PC-9 (cell line): ENCODE data around the gene INPP5A.

Source experiments
- EZH2 ChIP-seq: fragments of 200-600 bp; sonication (generic); IDR thresholded peaks from 2 replicates; pipeline ENCODE4 v1.8.0; 2017; ENCODE audit warnings: antibody characterized with exemption, low read depth
- TF ChIP-seq, protein P1 (sequence below): fragments of 200-600 bp; sonication (generic); conservative IDR thresholded peaks from 2 replicates; pipeline ENCODE4 v1.6.1; 2017; ENCODE audit warnings: mixed run types, antibody characterized with exemption, mild to moderate bottlenecking, moderate library complexity

DNA sequence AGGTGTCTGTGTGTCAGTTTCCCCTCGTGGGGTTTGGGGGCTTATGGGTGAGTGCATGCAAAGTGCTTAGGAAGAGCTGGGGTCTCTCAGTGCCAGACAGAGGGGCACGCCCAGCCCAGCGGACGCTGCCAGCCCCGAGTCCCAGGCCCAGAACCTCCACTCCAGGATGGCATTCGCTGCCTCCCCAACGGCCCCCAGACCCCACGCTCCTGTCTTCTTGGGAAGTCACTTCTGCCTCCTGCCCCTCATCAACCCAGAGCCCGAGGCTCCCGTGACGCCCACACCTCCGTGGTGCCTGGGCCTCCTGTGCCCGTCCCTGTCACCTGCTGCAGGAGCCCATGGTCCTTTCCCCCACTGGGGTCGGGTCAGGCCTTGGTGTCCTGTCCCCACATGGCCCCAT, 213.3 kb downstream of the INPP5A start:
- TF ChIP-seq, protein P1, sequence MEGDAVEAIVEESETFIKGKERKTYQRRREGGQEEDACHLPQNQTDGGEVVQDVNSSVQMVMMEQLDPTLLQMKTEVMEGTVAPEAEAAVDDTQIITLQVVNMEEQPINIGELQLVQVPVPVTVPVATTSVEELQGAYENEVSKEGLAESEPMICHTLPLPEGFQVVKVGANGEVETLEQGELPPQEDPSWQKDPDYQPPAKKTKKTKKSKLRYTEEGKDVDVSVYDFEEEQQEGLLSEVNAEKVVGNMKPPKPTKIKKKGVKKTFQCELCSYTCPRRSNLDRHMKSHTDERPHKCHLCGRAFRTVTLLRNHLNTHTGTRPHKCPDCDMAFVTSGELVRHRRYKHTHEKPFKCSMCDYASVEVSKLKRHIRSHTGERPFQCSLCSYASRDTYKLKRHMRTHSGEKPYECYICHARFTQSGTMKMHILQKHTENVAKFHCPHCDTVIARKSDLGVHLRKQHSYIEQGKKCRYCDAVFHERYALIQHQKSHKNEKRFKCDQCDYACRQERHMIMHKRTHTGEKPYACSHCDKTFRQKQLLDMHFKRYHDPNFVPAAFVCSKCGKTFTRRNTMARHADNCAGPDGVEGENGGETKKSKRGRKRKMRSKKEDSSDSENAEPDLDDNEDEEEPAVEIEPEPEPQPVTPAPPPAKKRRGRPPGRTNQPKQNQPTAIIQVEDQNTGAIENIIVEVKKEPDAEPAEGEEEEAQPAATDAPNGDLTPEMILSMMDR: no peak
- no peak for TF ChIP-seq EZH2
